K562 (cell line): ENCODE results near the gene GATA1. TPM values are rescaled to one million over a fixed set of nuclear protein-coding genes. Genes with fewer than 3 reads are reported as not detected.

ENCODE experiments used
- ARID1B ChIP-seq: fragments of 450-650 bp; IDR thresholded peaks from 2 replicates; pipeline ENCODE4 v1.6.1; 2016; ENCODE audit warnings: antibody characterized with exemption, mild to moderate bottlenecking, inconsistent platforms
- BACH1 ChIP-seq: fragments of 200-800 bp; sonication (Bioruptor generic); IDR thresholded peaks from 2 replicates; pipeline ENCODE4 v1.6.1; 2016; ENCODE audit warnings: missing genetic modification characterization, missing compliant biosample characterization
- BRD9 ChIP-seq: fragments of 450-650 bp; IDR thresholded peaks from 2 replicates; pipeline ENCODE4 v1.6.1; 2018; ENCODE audit warnings: low read depth; ENCODE audit not compliant: partially characterized antibody
- CHD1 ChIP-seq: fragments of 200-600 bp; sonication (generic); IDR thresholded peaks from one replicate; pipeline ENCODE4 v1.6.1; 2012; ENCODE audit warnings: mild to moderate bottlenecking, moderate library complexity, low read length, inconsistent platforms
- DPF2 ChIP-seq: fragments of 450-650 bp; IDR thresholded peaks from 2 replicates; pipeline ENCODE4 v1.6.1; 2016
- EGR1 ChIP-seq: fragments of 450-650 bp; conservative IDR thresholded peaks from 2 replicates; pipeline ENCODE4 v1.6.1; 2017; ENCODE audit warnings: mild to moderate bottlenecking
- FOXM1 ChIP-seq, 2 experiments: fragments of 450-650 bp in 1 of 2; sonication (generic) in 1 of 2; formaldehyde crosslinking in 1 of 2; IDR thresholded peaks; 2 replicates each; pipeline versions ENCODE4 v1.6.1 to v1.9.0; 2017 to 2022; ENCODE audit warnings: low read depth in 2 of 2, mild to moderate bottlenecking in 2 of 2, missing genetic modification reagents in 1 of 2, moderate library complexity in 1 of 2
- HNRNPLL ChIP-seq: fragments of 200-400 bp; formaldehyde crosslinking; IDR thresholded peaks from 2 replicates; pipeline ENCODE4 v1.6.1; 2017; ENCODE audit warnings: low read length, low read depth, mild to moderate bottlenecking; ENCODE audit not compliant: poor library complexity, severe bottlenecking
- KAT8 ChIP-seq: fragments of 450-650 bp; IDR thresholded peaks from 2 replicates; pipeline ENCODE4 v1.6.1; 2016; ENCODE audit warnings: low read depth, mild to moderate bottlenecking
- KDM5B ChIP-seq: fragments of 200-600 bp; sonication (generic); IDR thresholded peaks from 2 replicates; pipeline ENCODE4 v1.6.1; 2012; ENCODE audit warnings: low read depth, mild to moderate bottlenecking, moderate library complexity, low read length, control low read depth, inconsistent platforms; ENCODE audit not compliant: insufficient replicate concordance
- NFIC ChIP-seq: fragments of 450-650 bp; IDR thresholded peaks from 2 replicates; pipeline ENCODE4 v1.6.1; 2017; ENCODE audit warnings: mild to moderate bottlenecking, inconsistent platforms
- NKRF ChIP-seq: fragments of 450-650 bp; IDR thresholded peaks from 2 replicates; pipeline ENCODE4 v1.6.1; 2016; ENCODE audit warnings: borderline replicate concordance
- PTTG1 ChIP-seq: fragments of 450-650 bp; IDR thresholded peaks from 2 replicates; pipeline ENCODE4 v1.6.1; 2016; ENCODE audit warnings: low read depth, mild to moderate bottlenecking, missing genetic modification characterization, missing compliant biosample characterization
- RBFOX2 ChIP-seq: fragments of 200-400 bp; formaldehyde crosslinking; IDR thresholded peaks from 2 replicates; pipeline ENCODE4 v1.6.1; 2017; ENCODE audit warnings: low read depth, mild to moderate bottlenecking, low read length, moderate library complexity
- RBM14 ChIP-seq: fragments of 200-400 bp; formaldehyde crosslinking; IDR thresholded peaks from 2 replicates; pipeline ENCODE4 v1.6.1; 2018; ENCODE audit warnings: low read depth, mild to moderate bottlenecking, low read length, moderate library complexity, borderline replicate concordance; ENCODE audit not compliant: insufficient read depth
- TAF9B ChIP-seq: fragments of 450-650 bp; IDR thresholded peaks from 2 replicates; pipeline ENCODE4 v1.6.1; 2018; ENCODE audit warnings: mild to moderate bottlenecking; ENCODE audit not compliant: partially characterized antibody
- TARDBP ChIP-seq: fragments of 450-650 bp; IDR thresholded peaks from 2 replicates; pipeline ENCODE4 v1.6.1; 2016
- USF1 ChIP-seq: sonication (generic); formaldehyde crosslinking; IDR thresholded peaks from 2 replicates; pipeline ENCODE4 v1.9.0; 2022; ENCODE audit warnings: mild to moderate bottlenecking, missing genetic modification reagents
- XRCC5 ChIP-seq: fragments of 200-400 bp; formaldehyde crosslinking; IDR thresholded peaks from 2 replicates; pipeline ENCODE4 v1.6.1; 2017; ENCODE audit warnings: low read depth, mild to moderate bottlenecking, low read length
- ZBTB26 ChIP-seq: fragments of 450-650 bp; formaldehyde crosslinking; IDR thresholded peaks from 2 replicates; pipeline ENCODE4 v1.4.0; 2022; ENCODE audit warnings: missing genetic modification characterization
- ZEB2 ChIP-seq: fragments of 450-650 bp; IDR thresholded peaks from 2 replicates; pipeline ENCODE4 v1.6.1; 2016
- ZFX ChIP-seq: sonication (generic); formaldehyde crosslinking; IDR thresholded peaks from 2 replicates; pipeline ENCODE4 v1.8.0; 2022; ENCODE audit warnings: mild to moderate bottlenecking, missing genetic modification reagents, moderate library complexity
- ZNF668 ChIP-seq: fragments of 250-450 bp; sonication (Bioruptor Pico); IDR thresholded peaks from 2 replicates; pipeline ENCODE4 v1.8.0; 2022; ENCODE audit warnings: mild to moderate bottlenecking, inconsistent platforms
- ZNF77 ChIP-seq: fragments of 250-450 bp; sonication (Bioruptor Pico); IDR thresholded peaks from 2 replicates; pipeline ENCODE4 v1.5.0; 2020
- polyA plus RNA-seq, 8 experiments: library from polyadenylated mRNA; depleted of rRNA in 4 of 8; stranded (reverse) in 5 of 8; unstranded in 3 of 8; fragments of >200 nt; fragmentation: Nextera tagmentation in 2 of 8; fragmentation: Illumina TruSeq in 1 of 8; extraction: Ambion mirVana in 2 of 8; extraction: Trizol in 1 of 8; gene quantifications; 2 replicates each; pipeline versions ENCODE4 v1.2.1 to v1.2.3, GENCODE V29; 2011 to 2014; ENCODE audit warnings: inconsistent platforms in 1 of 8, missing spikeins in 1 of 8
- total RNA-seq, 7 experiments: library from RNA; depleted of rRNA in 6 of 7; stranded (reverse); fragments of >200 nt in 6 of 7; fragmentation: Illumina TruSeq in 2 of 7; extraction: Trizol in 2 of 7; gene quantifications; 2 replicates each; pipeline versions ENCODE4 v1.2.1 to v1.2.3, GENCODE V29; 2011 to 2021; ENCODE audit warnings: low replicate concordance in 1 of 7

GATA1 gene
- total and polyA plus RNA-seq, 9 of the 15 experiments (the other 6 are each of a cell fraction or from before 2014, with no cell fraction given): 11.9 to 291 (median 116) TPM

- TF ChIP-seq ZFX (CRISPR knock-in tag) (no peak), USF1 (CRISPR knock-in tag) (no peak), TARDBP (no peak), ZEB2 (peak; percentile 48; the same call in 1 of the 2 replicates), TAF9B (no peak), PTTG1 (tag) (no peak), KAT8 (no peak), ARID1B (peak; percentile 72), KDM5B (peak; percentile 66), NFIC (peak; percentile 34; the same call in 1 of the 2 replicates), RBM14 (no peak), XRCC5 (0 out of 2 replicates have a peak, but pooled peaks have one; percentile 32), HNRNPLL (peak; percentile 3), EGR1 (peak; percentile 84), ZNF77 (CRISPR knock-in tag) (no peak), CHD1 (peak; percentile 46), BRD9 (peak; percentile 85), ZNF668 (CRISPR knock-in tag) (no peak), ZBTB26 (CRISPR knock-in tag) (peak; percentile 84; the same call in 1 of the 2 replicates), NKRF (peak; percentile 73; the same call in 1 of the 2 replicates), BACH1 (tag) (no peak), DPF2 (peak; percentile 75), RBFOX2 (peak; percentile 65), FOXM1 (IDR thresholded peaks at IDR 0.05; ENCODE audit: low read depth) (no peak), FOXM1 (CRISPR knock-in tag; IDR thresholded peaks at IDR 0.05; ENCODE audit: low read depth) (no peak)
These were observed 15.9 kb downstream of the GATA1 start (continued) for GRCh38 chrX:48802089-48802904.
